GM19035 (cell line): ENCODE results near the gene BICDL2.
"Not testable (repeated sequence)": the region's sequence is repeated elsewhere in the genome, so short reads cannot be mapped to it uniquely, and the experiment has no call there.

Experiments
- ATAC-seq: cut with Tn5 transposase; IDR thresholded peaks from one replicate; pipeline ENCODE4 v1.9.1; 2021; ENCODE audit not compliant: unreplicated experiment

The BICDL2 gene

DNA sequence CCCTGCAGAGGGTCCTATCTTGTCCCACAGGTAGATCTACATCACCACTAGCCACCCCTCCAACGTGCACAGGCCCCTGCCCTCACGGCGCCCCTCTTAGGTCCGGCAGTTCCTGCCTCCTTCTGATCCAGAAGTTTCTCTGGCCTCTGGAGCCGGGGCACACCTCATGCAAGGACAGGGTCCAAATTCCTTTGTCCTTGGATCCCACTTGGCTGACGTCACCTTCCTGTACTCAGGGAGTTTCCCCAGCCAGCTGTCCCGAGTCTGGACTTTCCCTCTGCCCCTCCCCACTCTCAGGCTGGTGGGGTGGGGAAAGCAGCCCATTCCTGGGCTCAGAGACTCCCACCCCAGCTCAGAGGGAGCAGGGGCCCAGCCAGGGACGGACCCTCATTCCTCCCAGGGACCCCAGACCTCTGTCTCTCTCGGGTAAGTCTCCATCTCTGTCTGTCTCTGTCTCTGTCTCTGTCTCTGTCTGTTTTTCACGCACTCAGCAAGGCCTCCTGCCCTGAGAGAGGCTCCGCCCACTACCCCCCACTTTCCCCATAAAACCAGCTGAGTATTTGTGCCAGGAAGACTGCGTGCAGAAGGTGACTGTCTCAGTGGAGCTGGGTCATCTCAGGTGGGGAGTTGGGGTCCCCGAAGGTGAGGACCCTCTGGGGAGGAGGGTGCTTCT lies 28.5 kb upstream of the BICDL2 start, which contains the start of gene IL32:
IL32 (plus strand) TSS at position 572 of the 673 bp plus-strand sequence. CDS start 172 bp downstream, outside the sequence.
- ATAC-seq = no peak

GRCh38 chr16:3063625-3064386 lies 27.1 kb upstream of the BICDL2 start:
- ATAC-seq = no peak

- no peak for ATAC-seq
These were observed 25.8 kb upstream of the BICDL2 start for GRCh38 chr16:3062553-3062952.

DNA sequence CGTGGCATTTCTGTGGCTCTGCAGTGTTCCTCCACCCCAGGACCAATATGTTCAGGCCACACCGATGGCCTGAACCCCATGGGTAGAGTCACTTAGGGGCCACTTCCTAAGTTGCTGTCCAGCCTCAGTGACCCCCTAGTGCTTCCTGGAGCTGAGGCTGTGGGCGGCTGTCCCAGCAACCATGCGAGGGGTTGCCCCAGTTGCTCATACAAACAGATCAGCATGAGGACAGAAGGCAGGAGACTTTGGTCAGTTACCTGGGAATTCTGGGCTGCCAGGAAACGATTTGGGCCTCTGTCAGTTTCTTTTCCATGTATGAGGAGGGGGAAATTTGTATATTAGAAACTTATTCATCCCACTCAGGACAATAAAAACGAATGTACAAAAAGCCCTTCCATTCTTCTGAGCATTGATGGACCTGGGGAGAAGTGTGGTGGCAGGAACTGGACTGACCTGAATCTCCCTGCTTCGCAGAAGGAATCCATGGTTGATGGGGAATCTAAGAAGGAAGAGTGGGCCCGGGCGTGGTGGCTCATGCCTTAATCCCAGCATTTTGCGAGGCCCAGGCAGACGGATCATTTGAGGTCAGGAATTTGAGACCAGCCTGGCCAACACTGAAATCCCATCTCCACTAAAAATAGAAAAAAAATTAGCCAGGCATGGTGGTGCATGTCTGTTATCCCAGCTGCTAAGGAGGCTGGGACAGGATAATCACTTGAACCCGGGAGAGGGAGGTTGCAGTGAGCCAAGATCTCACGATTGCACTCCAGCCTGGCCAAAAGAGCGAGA lies 23.8 kb upstream of the BICDL2 start:
- no peak for ATAC-seq

- ATAC-seq = no peak
These were observed 23.0 kb upstream of the BICDL2 start for GRCh38 chr16:3059723-3060242.

DNA sequence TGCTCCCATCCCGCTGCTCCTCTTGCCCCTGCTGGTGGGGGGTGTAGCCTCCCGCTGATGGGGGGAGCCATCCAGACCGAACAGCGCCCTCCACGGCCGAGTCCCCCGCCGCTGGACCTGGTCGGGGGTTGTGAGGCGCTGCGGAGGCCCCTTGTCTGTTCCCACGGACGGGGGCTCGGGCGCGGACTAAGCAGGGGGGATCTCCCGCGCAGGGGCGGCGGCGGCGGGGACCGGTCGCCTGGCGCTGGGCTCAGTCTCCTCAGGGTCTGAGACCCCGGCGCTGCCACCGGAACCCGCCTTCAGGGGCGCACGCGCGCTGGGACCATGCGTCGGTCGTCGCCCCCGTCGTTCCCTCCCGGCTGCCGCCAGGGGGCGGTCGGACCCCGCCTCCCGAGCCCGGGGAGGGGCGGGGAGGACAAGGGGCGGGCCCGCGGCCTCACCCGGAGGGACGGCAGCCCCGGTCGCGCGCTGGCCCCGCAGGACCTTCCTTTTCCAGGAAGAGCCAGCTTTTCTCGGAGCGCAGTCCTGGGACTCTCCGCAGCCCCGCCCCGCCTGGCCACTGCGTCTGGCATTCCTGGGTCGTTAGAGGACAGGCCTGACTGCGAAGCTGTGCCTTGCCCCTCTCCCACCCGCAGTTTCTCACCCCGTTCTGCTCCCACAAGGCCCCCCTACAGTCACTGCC lies 22.4 kb upstream of the BICDL2 start:
- peak; percentile 80 for ATAC-seq

DNA sequence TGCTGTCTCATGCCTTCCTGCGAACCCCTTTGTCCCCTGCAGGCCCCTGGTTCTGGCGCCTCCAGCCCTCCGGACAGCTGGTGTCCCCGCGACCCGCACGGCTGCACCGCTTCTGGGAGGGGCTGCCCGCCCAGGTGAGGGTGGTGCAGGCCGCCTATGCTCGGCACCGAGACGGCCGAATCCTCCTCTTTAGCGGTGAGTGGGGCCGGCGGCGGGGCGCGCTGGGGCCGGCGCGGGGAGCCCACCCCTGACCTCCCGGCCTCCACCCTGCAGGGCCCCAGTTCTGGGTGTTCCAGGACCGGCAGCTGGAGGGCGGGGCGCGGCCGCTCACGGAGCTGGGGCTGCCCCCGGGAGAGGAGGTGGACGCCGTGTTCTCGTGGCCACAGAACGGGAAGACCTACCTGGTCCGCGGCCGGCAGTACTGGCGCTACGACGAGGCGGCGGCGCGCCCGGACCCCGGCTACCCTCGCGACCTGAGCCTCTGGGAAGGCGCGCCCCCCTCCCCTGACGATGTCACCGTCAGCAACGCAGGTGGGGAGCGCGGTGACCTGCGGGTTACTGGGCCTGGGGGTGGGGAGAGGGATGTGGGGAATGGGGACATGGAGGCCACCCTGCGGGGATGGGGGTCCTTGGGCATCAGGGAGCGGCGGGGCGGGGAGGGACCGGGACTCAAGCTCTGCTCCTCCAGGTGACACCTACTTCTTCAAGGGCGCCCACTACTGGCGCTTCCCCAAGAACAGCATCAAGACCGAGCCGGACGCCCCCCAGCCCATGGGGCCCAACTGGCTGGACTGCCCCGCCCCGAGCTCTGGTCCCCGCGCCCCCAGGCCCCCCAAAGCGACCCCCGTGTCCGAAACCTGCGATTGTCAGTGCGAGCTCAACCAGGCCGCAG lies 21.6 kb upstream of the BICDL2 start:
- peak; percentile 23 for ATAC-seq

DNA sequence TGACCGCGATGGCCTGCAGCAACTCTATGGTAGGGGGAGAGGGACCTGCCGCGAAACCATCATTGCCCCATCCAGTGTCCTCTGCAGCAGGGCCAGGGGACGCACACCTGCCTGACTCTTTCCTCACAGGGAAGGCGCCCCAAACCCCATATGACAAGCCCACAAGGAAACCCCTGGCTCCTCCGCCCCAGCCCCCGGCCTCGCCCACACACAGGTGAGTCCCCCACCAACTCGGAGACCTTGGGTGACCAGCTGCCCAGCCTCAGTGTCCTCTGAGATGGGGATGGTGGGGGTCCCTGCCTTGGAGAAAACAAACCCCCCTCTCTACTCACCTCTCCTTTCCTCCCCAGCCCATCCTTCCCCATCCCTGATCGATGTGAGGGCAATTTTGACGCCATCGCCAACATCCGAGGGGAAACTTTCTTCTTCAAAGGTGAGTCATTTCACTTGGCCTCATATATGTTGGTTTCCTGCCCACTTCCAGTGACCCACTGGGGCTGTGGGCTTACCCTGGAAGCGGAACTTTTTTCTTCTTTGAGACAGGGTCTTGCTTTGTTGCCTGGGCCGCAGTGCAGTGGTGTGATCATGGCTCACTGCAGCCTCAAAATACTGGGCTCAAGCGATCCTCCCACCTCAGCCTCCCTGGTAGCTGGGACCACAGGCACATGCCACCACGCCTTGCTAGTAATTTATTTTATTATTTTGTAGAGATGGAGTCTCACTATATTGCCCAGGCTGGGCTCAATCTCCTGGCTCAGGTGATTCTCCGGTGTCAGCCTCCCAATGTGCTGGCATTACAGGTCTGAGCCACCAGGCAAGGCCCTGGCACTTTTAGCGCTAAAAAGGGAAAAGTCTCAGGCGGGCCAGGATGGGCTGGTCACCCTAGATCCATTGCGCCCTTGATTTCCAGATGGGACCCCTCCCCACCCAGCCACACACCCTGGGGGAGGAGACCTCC lies 20.7 kb upstream of the BICDL2 start:
- no peak for ATAC-seq

- no peak for ATAC-seq
These were observed 19.8 kb upstream of the BICDL2 start for GRCh38 chr16:3056336-3057180.

- ATAC-seq = not testable (repeated sequence)
These were observed 19.0 kb upstream of the BICDL2 start for GRCh38 chr16:3055734-3056115.

DNA sequence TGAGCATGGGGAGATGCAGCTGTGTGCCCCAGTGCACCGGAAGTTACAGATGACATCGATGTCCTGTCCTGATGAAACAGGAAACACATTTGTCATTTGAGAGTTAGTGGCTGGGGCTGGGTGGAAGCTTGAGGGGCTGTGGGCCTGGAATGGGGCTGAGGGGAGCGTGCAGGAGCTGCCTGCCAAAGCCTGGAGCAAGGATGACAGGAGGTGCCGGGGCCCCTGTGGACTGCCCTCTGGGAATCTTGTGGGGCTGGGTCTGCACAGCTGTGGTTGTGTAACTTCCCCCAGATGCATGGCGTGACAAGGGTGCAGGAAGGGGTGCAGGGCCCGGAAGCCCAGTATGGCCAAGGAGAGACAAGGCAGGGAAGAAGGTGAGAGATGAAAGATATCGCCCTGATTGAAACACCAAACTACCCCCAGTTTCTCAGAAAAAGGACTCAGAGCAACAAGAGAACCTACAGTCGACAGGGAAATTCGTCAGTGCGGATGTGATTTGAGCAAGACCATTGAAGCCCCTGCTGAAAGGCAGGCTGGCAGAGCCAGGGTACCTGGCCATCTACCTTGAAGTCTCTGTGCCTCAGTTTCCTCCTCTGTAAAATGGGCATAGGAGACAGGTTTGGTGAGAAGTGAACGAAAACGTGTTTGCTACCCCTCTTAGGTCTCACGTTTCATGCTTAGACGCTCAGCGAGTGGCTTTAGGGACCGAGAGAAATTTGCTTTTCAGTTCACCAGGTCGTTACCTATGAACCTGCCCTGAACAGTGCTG lies 18.4 kb upstream of the BICDL2 start:
- no peak for ATAC-seq

- ATAC-seq = not testable (repeated sequence)
These were observed 16.6 kb upstream of the BICDL2 start for GRCh38 chr16:3053330-3053710.

DNA sequence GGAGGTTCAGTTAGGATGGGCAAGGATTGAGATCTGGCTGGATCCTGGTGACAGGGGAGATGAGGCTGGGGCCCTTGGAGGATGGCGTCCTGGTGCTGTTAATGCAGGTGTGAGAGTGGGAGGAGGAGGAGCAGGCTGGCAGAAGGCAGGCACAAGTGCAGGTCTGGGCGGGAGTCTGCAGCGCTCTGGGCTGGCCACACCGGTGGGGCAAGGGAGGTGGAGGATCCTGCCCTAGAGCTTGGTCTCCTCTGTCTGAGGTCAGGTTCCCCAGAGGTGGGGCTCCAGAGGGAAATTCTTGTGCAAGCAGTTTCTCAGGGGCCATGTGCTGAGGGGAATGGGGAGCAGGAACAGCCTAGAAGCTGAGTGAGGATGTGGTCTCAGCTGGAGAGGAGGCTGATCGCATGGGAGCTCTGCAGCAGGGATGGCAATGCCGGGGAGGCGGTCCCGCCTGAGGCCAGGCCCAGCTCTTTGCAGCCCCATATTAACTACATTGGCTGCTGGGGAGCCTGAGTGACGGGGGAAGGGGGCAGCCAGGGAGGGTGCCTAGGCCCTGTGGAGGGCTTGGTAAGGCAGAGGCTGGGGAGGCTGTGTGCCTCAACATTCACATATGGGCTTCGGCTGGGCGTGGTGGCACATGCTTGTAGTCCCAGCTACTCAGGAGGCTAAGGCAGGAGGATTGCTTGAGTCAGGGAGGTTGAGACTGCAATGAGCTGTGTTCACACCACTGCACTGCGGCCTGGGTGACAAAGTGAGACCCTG lies 16.0 kb upstream of the BICDL2 start:
- ATAC-seq = not testable (repeated sequence)

DNA sequence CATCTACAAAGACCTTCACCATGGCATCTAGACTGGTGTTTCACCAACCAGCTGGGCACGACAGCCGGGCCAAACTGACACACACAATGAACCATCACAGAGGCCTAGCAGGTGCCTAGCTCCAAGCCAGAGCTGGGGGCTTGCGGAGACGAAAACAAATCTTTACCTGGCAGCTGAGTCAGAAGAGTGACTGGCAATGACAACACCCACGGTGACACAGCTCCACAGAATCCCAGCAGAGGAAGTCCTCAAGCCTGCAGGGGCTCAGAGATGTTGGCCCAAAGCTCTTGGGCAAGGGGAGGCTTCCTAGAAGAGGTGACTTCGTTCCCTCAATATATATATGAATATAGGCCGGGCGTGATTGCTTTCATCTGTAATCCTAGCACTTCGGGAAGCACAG lies 14.8 kb upstream of the BICDL2 start:
- no peak for ATAC-seq

- no peak for ATAC-seq
These were observed 14.3 kb upstream of the BICDL2 start for GRCh38 chr16:3051009-3051408.

DNA sequence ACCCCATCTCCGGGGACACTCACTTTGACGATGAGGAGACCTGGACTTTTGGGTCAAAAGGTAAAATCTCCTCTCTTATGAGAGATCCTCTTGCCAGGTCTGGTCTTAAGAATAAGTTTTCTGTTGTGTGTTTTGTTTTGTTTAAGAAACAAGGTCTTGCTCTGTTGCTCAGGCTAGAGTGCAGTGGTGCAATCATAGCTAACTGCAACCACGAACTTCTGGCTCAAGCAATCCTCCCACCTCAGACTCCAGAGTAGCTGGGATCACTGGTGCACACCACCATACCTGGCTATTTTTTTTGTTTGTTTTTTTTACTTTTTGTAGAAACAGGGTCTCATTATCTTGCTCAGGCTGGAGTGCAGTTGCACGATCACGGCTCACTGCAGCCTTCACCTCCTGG lies 13.7 kb upstream of the BICDL2 start:
- ATAC-seq = no peak
